Left lobe of liver (tissue), 2 donors: ENCODE measurements around the gene PRSS23. TPM values are rescaled to one million over a fixed set of nuclear protein-coding genes. Genes with fewer than 3 reads are reported as not detected.
"Not testable (repeated sequence)": the region's sequence is repeated elsewhere in the genome, so short reads cannot be mapped to it uniquely, and the experiment has no call there.

ENCODE experiments used
- ATAC-seq: fragments of 200-7000 bp; cut with Tn5 transposase; one replicate; pipeline ENCODE4 v1.9.1; 2020; ENCODE audit warnings: mild to moderate bottlenecking, moderate library complexity
- DNase-seq: peaks from one replicate; pipeline ENCODE4 v3.0.0-alpha.2; 2020; ENCODE audit warnings: low spot score
- total RNA-seq: library from RNA; stranded (reverse); gene quantifications from one replicate; pipeline ENCODE4 v1.2.1, GENCODE V29; 2021
- donor health status: DM: no; HTN: no; CAD: no; lungs with moderate emphysema.
- donor health status: DM: no; HTN: yes; CAD: no.

The PRSS23 gene, protein sequence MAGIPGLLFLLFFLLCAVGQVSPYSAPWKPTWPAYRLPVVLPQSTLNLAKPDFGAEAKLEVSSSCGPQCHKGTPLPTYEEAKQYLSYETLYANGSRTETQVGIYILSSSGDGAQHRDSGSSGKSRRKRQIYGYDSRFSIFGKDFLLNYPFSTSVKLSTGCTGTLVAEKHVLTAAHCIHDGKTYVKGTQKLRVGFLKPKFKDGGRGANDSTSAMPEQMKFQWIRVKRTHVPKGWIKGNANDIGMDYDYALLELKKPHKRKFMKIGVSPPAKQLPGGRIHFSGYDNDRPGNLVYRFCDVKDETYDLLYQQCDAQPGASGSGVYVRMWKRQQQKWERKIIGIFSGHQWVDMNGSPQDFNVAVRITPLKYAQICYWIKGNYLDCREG
- total RNA-seq = 10.2 TPM

DNA sequence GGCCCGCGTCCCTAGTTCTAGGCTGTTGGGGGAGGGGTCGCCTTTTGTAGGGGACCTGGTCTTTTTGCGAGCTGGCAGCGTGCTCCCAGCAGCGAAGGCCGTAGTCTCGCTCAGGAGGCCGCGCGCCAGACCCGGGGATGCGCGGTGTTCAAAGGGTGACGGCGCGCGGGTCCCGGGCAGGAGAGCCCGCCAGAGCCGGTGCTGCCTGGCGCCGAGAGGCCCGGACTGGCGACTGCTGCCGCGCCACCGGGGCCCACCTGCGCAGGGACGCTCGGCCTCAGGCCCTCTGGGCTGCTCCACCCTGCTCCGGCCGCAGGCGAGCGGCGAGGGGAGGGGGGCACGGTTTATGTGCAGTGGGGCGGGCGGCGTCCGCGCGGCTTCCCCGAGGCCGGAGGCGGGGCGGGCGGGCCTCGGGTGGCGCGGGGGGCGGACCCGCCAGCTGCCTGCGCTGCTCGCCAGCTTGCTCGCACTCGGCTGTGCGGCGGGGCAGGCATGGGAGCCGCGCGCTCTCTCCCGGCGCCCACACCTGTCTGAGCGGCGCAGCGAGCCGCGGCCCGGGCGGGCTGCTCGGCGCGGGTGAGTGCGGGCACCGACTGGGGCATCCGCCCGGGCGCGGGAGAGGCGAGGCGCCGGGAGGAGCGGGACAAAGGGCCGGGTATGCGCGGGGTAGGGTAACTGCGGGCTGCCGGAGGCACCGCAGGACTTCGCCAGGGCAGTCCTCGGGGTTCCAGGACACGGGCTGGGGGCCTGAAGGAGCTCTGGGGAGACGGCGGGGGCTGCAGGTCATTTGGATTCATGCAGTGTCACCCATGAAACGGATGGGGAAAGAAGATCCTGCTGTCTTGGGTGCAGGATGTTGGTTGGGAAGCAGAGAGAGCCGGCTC, at the start of gene PRSS23:
TSS of gene PRSS23 (plus strand) at position 467 of the 884 bp plus-strand sequence. CDS start 7,102 bp downstream, outside the sequence.
- DNase-seq (peak; percentile 58), ATAC-seq (peak; percentile 94)

DNA sequence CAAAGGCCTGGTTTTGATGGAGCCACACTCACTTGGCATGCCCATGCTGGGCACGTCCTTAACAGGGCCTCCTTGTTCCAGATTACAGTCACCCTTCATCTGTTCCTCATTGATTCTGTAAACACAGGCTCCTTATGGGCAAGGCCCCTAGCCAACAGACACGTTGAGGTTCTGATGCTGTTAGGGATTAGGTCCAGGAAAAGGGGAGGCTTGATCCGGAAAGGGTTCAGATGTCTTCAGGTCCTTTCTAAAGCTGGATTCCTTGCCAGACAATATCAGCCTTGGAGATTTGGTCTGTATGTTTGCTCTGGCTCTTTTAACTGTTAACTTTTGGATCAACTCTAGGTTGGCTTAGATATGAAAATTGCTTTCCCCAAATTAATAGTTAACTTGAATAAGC, 46.9 kb upstream of the PRSS23 start:
- no peak for DNase-seq

DNA sequence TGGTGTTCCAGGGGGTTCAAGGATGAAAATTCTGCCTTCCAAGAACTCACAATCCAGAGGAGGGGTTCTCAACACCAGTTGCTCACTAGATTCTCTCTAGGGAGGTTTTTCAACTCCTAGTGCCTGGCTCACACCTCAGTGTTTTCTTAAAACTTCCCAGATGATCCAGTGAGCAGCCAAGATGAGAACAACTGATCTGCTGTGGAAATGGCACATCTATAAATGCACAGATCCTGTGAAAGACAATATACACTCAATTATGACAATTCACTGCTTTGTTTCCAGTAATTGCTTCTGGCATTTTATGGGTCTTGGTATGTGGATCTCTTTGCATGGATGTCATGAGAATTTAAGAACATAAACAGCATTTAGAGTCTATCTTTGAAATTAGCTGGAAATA, 45.2 kb upstream of the PRSS23 start:
- ATAC-seq = no peak
- no peak for DNase-seq

More for the DNA sequence above, 46.9 kb upstream of the PRSS23 start:
- no peak for ATAC-seq

DNA sequence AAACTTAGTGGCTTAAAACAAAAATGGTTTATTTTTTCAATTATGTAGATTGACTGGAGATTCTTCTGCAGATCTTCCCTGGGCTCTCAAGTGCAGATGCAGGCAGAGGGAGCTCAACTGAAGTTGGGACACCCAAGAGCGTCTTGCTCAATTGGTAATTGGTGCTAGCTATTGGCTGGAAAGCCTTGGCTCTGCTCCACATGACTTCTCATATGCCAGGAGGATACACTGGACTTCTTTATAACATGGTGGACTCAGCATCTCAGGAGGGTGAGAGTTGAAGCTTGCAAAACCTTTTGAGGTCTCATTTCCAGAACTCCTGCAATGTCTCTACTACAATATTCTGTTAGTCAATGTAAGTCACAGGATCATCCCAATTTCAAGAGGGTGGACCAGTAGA, 42.2 kb upstream of the PRSS23 start:
- ATAC-seq = no peak
- DNase-seq = no peak

DNA sequence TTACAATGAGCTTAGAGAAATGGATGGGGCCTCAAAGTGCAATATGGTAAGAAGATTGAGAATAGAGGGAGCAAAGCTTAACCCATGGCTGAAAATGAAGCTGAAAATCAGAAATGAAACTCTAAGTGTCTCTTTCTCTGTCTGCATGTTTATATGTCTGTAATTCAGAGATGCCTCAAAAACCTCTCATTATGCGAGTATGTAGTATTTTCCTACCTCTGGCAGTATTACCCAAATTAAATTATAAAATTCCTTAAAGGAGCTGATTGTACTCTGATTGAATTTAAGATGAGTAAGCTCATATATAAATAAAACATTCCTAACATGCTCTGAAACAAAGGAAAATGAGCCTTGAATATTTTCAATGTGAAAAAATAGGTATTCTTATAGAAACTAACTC, 39.8 kb upstream of the PRSS23 start:
- ATAC-seq (no peak), DNase-seq (no peak)

DNA sequence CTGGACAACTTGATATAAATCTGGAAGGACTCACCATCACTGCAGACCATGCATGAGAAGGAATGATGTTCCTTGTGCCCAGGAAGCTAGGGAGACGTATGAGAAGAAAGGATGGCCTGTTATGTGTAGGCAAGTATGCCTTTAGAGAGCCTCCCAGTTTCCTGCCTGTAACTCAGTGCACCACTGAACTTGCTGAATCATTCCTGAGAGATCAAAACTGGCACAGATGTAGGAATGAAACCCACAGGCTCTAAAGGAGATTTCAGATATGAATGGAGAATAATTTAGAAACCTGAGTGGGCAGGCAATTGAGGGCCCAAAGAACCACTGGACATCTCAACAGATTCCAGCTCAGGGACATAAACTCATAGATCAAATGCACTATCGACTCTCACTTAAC, 38.4 kb upstream of the PRSS23 start:
- DNase-seq = no peak
- ATAC-seq = no peak

DNA sequence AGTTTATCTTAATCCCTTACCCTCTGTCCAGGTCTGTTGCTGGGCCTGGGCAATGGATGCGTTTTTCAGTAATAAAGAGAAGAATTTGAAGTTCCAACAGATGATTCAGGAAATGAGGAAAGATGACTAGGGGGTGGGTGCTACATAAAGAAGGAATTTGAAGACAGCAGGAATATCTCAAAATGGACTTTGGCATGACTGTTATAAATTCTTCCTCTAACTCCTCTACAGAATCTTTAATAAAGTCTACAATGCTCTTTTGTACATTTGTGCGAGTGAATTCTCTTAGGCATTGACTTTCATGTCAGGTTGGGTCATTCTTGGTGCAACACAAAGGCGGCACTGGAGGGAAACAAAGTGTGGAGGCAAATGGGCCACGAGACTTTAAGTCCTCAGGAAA, 35.1 kb upstream of the PRSS23 start:
- DNase-seq (no peak), ATAC-seq (no peak)

DNA sequence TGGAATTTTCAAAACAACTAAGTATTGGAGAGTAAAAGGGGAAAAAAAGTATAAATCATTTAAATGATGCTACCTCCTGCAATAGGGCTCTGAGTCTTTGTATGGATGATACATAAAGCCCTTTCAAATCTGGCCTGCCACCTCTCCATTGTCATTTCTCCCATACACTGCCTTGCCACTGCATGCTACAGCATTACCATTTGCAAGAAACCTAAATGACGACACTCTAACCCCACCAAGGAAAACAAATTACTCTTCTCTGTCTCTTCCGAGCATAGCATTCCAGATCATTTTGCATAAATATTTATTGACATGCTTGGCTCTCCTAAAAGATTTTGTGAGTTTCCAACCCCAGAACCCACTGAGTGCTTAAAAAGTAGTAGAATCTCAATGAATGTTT, 34.5 kb upstream of the PRSS23 start:
- ATAC-seq (no peak), DNase-seq (no peak)

DNA sequence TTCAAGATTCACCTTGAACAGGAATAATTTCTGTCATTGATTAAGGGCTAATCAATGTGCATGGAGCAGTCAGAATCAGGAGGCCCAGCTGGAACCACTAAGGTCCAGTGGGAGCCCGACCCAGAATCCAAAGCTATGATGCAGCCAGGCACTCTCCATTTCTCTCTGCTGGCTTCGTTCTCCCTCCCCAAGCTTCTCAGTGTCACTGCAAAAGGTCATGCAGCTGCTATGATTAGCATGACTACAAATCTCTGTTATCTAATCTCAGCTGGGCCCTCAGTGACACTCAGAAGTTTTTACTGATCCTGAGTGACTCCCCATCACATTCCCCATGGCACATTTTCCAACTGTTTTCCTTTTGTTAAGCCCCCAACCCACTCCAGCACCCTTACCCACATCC, 31.1 kb upstream of the PRSS23 start:
- DNase-seq = no peak
- ATAC-seq = no peak

DNA sequence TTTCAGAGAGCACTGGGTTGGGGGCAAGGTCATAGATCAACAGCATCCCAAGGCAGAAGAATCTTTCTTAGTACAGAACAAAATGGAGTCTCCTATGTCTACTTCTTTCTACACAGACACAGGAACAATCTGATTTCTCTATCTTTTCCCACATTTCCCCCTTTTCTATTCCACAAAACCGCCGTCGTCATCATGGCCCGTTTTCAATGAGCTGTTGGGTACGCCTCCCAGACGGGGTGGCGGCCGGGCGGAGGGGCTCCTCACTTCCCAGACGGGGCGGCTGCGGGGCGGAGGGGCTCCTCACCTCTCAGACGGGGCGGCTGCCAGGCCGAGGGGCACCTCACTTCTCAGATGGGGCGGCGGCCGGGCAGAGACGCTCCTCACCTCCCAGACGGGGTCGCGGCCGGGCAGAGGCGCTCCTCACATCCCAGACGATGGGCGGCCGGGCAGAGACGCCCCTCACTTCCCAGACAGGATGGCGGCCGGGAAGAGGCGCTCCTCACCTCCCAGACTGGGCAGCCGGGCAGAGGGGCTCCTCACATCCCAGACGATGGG, 29.8 kb upstream of the PRSS23 start:
- DNase-seq, ATAC-seq: not testable (repeated sequence)

DNA sequence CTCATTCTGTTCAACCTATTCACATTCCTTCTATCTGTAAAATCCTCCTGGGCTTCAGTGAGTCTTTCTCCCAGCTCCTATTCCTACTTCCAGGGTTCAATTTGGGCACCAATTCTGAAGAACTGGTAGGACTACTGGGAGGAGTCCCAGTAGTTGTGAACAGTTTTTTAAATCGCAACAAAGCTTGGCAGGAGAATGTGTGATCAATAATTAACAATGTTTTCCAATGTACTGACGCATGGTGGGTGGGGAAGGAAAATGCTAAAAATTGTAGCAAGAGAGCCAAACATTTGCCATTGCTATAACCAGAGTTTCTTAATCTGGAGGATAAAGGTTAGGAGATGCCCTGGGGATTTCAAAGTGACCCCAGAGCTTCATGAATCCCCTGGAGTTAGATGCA, 27.3 kb upstream of the PRSS23 start:
- ATAC-seq (peak; percentile 27), DNase-seq (no peak)

DNA sequence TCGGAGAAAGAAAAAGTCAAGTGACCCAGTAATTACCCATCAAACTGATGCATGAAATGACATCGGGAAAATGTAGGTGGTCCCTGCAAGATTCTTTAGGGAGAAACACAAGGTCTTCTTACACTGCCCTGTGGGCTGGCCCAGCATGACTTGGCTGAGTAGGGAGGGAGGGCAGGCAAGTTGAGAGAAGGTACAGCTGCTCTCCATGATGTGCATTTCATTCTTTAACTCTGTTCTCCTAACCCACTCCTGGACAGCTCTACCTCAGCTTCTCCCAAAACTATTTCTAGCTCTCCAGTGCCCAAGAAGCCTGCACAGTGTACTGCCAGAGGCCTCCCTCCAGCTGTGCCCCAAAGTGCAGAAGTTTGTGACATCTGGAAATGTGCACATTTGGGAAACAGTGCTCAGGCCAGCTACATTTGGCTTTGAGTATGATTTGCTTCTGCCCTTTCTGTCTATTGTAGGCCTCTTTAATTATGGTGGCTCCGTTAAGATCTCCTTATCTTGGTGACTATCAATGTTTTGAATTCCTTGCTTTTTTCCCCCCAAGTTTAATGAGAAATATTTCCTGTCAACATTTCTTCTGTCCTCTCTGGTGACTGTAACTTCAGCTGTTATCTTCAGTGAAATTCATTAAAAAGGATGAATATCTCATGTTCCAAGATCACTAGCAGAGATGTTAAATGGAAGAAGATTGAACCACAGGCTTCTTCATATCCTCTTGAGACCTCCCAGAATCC, 26.7 kb upstream of the PRSS23 start:
- no peak for ATAC-seq
- no peak for DNase-seq

DNA sequence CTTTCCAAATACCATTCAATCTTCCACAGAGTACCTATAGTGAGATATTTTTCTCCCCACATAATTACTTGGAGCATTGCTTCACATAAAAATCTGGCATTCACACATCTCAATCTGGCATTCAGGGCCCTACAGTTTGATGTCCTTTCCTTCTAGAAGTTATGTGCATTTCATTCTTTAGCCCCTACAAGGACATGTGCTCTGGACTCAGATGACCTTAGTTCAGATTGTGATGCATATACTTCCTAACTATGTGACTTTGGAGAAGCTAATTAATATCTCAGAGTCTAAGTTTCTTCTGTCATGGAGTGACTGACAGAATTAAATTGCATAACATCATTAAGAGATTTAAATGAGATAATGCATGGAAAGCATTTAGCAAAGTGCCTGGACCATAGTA, 25.9 kb upstream of the PRSS23 start:
- DNase-seq = no peak

DNA sequence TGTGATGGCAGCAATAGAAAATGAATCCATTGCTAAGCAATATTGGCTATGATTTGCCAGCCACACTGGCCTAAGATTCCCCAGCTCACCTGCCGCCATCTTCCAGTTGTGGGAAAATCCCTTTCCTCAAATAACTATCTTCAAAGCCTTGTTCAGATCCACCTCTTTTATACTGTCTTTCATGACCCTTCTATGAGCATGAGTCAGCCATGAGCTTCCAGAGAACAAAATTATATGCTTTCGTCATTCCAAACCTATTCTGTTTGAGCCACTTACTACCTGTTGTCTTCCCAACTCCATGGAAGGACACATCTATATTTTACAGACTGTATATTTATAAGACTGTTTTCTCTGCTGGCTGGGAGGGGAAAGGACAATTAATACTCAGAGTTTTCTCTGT, 25.0 kb upstream of the PRSS23 start:
- DNase-seq = no peak
- ATAC-seq = no peak

More for the DNA sequence above, 25.9 kb upstream of the PRSS23 start:
- ATAC-seq = no peak

DNA sequence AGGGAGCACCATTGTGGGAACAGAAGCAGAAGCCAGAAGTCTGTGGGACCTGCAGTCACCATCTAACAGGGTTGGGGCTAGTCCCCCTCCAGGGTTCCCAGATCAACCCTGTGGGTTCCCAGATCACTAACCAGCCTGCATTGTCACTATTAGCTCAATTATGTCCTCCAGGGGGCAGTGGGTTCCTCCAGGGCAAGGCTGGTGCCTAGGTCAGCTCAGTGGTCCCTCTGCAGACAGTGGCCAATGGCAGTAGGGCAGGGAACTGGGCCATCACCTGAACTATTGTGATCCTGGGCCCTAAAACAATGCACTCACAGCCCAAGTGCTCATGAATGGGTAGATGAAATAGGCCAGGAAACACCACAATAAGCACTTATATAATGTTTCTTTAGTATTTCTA, 18.8 kb upstream of the PRSS23 start:
- DNase-seq (no peak), ATAC-seq (no peak)

DNA sequence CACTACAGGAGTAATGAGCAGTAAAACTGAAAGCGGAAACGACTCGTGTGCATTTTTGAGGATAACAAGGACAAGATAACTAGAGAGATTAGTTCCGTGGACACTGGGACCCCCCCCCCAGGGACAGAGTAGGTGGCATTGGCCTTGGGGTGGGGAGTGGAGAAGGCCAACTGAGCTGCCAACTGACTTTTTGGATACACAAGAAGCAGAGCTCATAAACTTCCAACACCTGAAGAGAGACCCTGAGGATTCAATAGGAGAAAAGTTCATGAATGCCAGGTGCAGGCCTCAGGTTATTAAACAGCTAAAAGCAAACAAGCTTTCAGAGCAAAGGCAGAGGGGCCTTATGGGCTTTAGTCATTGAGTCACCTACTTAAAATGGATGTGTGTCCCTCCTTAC, 17.6 kb upstream of the PRSS23 start:
- no peak for DNase-seq

DNA sequence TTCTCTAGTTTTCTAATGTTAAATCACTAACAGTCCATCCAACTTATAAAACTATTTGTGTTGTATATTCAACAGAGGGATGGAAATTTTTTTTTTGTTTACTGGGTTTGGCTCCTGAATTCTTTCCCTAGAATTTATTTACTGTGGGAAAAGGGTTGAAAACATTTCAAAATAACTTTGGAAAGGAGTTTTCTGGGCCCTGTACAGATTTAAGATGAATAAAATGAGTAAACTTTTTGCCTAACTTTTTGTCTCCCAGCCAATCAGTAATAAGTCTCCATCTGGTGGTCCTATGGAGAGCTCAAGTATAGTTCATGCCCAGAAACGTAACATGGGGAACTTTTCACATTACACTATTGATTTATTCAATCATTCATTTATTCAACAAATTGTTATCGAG, 16.7 kb upstream of the PRSS23 start:
- ATAC-seq = no peak
- no peak for DNase-seq

More for the DNA sequence above, 17.6 kb upstream of the PRSS23 start:
- ATAC-seq = no peak

DNA sequence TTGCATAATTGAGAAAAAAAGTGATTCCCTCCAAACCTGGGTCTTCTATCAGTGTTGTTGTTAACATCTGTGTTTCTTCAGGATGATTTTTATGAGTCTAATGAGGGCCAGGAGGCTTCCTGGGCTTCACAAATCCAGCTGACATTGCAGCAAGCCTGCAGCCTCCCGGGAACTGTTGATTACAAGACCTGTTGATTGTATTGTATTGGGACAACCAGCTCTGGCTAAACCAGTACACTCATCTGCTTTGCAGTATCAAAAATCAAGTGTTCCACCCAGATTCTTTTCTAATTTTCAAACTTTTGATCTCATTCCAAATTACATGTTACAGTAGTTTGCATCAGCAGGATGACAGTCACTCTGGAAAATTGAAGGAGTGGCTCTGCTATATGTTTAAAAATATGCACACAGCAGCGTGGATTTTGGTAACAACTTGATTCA, 16.1 kb upstream of the PRSS23 start:
- no peak for ATAC-seq
- no peak for DNase-seq

DNA sequence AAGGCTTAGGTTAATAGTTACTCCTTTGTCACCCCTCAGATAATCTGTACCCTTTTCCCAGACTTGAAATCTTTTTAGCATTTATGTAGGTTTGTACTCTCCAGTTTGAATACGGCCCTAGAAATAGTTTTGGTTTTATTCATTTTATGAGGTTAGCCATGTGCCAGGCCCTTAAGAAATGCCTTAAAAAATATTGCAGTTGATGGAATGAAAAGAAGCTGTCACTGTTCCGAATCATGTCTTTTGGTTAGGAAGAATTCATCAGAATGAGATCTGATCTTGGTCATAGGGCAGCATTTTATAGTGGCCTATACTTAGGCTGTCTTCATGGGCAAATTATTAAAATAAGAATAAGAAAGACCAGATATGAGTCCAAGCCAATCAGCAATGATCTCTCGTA, 14.8 kb upstream of the PRSS23 start:
- ATAC-seq (no peak), DNase-seq (no peak)

DNA sequence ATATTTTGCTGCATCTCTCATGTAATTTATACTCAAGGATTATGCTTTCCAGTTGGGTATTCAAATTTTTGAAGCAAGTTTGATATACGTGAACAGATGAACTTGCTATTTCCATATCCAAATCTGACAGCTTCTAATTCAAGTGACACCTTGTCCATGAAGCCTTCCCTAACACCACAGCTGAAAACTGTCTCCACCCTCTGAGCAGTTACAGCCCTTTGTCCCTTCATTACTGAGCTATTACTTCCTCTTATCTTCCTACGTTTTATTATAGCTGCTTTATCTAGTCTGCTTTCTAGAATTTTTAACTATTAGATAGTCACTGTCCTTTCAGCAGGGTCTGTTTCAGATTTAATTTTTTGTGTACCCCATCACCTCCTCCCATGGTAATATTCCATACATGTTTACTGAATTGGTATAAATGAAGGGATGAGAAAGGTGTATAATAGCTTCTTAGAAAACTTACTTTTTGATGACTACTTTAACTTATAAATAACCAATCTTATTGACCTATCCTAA, 13.3 kb upstream of the PRSS23 start:
- ATAC-seq = no peak
- DNase-seq = no peak

DNA sequence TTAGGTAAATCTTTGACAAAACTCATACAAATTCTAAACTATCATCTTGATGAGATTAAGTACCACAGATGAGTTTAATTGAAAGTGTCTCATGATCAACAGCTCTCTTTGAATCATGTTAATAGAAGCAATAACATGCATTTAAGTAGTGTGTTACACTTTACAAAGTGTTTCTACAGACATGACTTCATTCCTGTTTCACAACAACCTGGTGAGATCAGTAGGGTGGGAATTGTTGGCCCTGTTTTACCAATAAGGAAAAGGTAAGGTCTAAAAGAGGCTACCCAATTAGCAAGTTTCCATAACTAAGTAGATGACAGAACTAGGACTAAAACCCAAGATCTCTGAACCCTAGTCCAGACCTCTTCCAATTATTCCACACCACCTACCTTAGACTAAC, 12.7 kb upstream of the PRSS23 start:
- ATAC-seq (no peak), DNase-seq (no peak)
